GM23338 (cell line): ENCODE results near the gene NQO1.

Experiments used
- CTCF ChIP-seq, 2 experiments: fragments of 200-600 bp in 1 of 2; sonication (generic) in 1 of 2; conservative IDR thresholded peaks; 2 replicates each; pipeline versions ENCODE4 v1.5.1 to v1.6.1; 2016 to 2017; ENCODE audit warnings: antibody characterized with exemption in 2 of 2, low read depth in 2 of 2, mild to moderate bottlenecking in 2 of 2, moderate library complexity in 1 of 2
- EZH2phosphoT487 ChIP-seq: fragments of 200-600 bp; sonication (generic); IDR thresholded peaks from one replicate; pipeline ENCODE4 v1.8.1; 2018; ENCODE audit warnings: antibody characterized with exemption; ENCODE audit not compliant: unreplicated experiment
- POLR2AphosphoS5 ChIP-seq: IDR thresholded peaks from 2 replicates; pipeline ENCODE4 v1.6.1; 2016; ENCODE audit warnings: antibody characterized with exemption, low read depth
- TF ChIP-seq, protein P1 (sequence below): IDR thresholded peaks from one replicate; pipeline ENCODE4 v1.6.1; 2018; ENCODE audit warnings: antibody characterized with exemption; ENCODE audit not compliant: unreplicated experiment

DNA sequence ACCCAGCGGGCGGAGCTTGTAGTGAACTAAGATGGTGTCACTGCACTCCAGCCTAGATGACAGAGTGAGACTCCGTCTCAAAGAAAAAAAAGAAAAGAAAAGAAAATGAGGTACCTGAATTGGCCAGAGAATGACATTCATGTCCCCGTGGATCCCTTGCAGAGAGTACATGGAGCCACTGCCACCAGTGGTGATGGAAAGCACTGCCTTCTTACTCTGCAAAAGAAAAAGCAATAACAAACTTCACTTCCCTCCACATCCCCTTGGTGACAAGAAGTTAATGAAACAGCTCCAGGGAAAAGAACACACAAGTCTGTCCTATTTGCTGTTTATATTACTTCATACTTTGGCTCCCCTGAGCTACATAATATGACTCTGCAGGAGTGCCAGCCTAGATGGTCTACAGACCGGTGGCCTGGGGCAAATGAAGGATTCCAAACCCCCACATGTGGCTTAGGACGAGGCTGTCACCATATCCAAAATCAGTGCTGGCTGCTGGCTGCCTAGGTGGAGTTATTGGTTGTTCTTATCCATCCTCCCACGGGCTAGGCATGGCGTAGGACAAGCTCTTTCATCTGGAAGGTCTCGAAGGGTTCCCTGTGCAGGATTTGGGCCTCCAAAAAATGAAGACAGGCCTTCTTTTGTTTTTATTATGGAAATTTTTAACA is 13.3 kb downstream of the NQO1 start:
- TF ChIP-seq CTCF (conservative IDR thresholded peaks at IDR 0.05; ENCODE audit: low read depth in 2 of 2) = no peak
- TF ChIP-seq EZH2phosphoT487 = no peak
- TF ChIP-seq, protein P1, sequence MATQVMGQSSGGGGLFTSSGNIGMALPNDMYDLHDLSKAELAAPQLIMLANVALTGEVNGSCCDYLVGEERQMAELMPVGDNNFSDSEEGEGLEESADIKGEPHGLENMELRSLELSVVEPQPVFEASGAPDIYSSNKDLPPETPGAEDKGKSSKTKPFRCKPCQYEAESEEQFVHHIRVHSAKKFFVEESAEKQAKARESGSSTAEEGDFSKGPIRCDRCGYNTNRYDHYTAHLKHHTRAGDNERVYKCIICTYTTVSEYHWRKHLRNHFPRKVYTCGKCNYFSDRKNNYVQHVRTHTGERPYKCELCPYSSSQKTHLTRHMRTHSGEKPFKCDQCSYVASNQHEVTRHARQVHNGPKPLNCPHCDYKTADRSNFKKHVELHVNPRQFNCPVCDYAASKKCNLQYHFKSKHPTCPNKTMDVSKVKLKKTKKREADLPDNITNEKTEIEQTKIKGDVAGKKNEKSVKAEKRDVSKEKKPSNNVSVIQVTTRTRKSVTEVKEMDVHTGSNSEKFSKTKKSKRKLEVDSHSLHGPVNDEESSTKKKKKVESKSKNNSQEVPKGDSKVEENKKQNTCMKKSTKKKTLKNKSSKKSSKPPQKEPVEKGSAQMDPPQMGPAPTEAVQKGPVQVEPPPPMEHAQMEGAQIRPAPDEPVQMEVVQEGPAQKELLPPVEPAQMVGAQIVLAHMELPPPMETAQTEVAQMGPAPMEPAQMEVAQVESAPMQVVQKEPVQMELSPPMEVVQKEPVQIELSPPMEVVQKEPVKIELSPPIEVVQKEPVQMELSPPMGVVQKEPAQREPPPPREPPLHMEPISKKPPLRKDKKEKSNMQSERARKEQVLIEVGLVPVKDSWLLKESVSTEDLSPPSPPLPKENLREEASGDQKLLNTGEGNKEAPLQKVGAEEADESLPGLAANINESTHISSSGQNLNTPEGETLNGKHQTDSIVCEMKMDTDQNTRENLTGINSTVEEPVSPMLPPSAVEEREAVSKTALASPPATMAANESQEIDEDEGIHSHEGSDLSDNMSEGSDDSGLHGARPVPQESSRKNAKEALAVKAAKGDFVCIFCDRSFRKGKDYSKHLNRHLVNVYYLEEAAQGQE = no peak
- no peak for TF ChIP-seq POLR2AphosphoS5
